ENCODE measurements around the gene TNNC1.

- TF ChIP-seq YY1 (IDR thresholded peaks at IDR 0.05; ENCODE audit: insufficient read depth, insufficient read length) (no peak), ZNF274 (IDR thresholded peaks at IDR 0.05; ENCODE audit: low read depth, low read length) (no peak)
Observed at GRCh38 chr3:52429779-52430415, 23.9 kb downstream of the TNNC1 start.
